HEK293 (cell line): Measurements from ENCODE around the gene GFI1.

Experiments
- EGR2 ChIP-seq: fragments of 450-650 bp; formaldehyde crosslinking; IDR thresholded peaks from 2 replicates; pipeline ENCODE4 v1.5.1; 2016; ENCODE audit warnings: low read depth, missing biosample characterization, missing genetic modification characterization
- KLF1 ChIP-seq: fragments of 450-650 bp; formaldehyde crosslinking; IDR thresholded peaks from 2 replicates; pipeline ENCODE4 v1.5.1; 2016; ENCODE audit warnings: missing biosample characterization, missing genetic modification characterization
- KLF16 ChIP-seq: fragments of 450-650 bp; formaldehyde crosslinking; IDR thresholded peaks from 2 replicates; pipeline ENCODE4 v1.5.1; 2017; ENCODE audit warnings: missing biosample characterization, missing genetic modification characterization
- SP2 ChIP-seq: fragments of 450-650 bp; formaldehyde crosslinking; IDR thresholded peaks from 2 replicates; pipeline ENCODE4 v1.5.1; 2016; ENCODE audit warnings: missing biosample characterization, missing genetic modification characterization
- ZFP41 ChIP-seq: fragments of 450-650 bp; formaldehyde crosslinking; IDR thresholded peaks from 2 replicates; pipeline ENCODE4 v1.5.1; 2016; ENCODE audit warnings: missing biosample characterization, missing genetic modification characterization, borderline replicate concordance
- ZNF274 ChIP-seq, 2 experiments: fragments of 200-500 bp in 1 of 2; fragments of 450-650 bp in 1 of 2; sonication (Bioruptor generic) in 1 of 2; formaldehyde crosslinking in 1 of 2; IDR thresholded peaks; 2 replicates each; pipeline versions ENCODE4 v1.5.1 to v1.6.1; 2014 to 2016; ENCODE audit warnings: borderline replicate concordance in 1 of 2, inconsistent platforms in 1 of 2, low read length in 1 of 2, missing biosample characterization in 1 of 2, missing genetic modification characterization in 1 of 2
- ZNF777 ChIP-seq: fragments of 450-650 bp; formaldehyde crosslinking; IDR thresholded peaks from 2 replicates; pipeline ENCODE4 v1.5.1; 2017; ENCODE audit warnings: missing biosample characterization, missing genetic modification characterization, borderline replicate concordance
- ZNF830 ChIP-seq: fragments of 450-650 bp; IDR thresholded peaks from 2 replicates; pipeline ENCODE4 v1.5.0; 2018; ENCODE audit warnings: missing biosample characterization, missing genetic modification characterization, low read depth, mild to moderate bottlenecking, moderate library complexity
- TF ChIP-seq, protein P1 (sequence below): sonication (generic); formaldehyde crosslinking; IDR thresholded peaks from 2 replicates; pipeline ENCODE4 v1.8.1; 2022; ENCODE audit warnings: mild to moderate bottlenecking, moderate library complexity, missing genetic modification reagents
- TF ChIP-seq, protein P2 (sequence below): fragments of 450-650 bp; formaldehyde crosslinking; IDR thresholded peaks from 2 replicates; pipeline ENCODE4 v1.5.1; 2016; ENCODE audit warnings: missing biosample characterization, missing genetic modification characterization
- TF ChIP-seq, protein P3 (sequence below): fragments of 450-650 bp; formaldehyde crosslinking; IDR thresholded peaks from 2 replicates; pipeline ENCODE4 v1.5.1; 2016; ENCODE audit warnings: missing biosample characterization, missing genetic modification characterization
- TF ChIP-seq, protein P4 (sequence below): fragments of 450-650 bp; formaldehyde crosslinking; IDR thresholded peaks from 2 replicates; pipeline ENCODE4 v1.5.1; 2017; ENCODE audit warnings: missing biosample characterization, missing genetic modification characterization
- TF ChIP-seq, protein P5 (sequence below): fragments of 450-650 bp; formaldehyde crosslinking; IDR thresholded peaks from 2 replicates; pipeline ENCODE4 v1.5.1; 2017; ENCODE audit warnings: missing biosample characterization, missing genetic modification characterization
- TF ChIP-seq, protein P6 (sequence below): fragments of 450-650 bp; formaldehyde crosslinking; IDR thresholded peaks from 2 replicates; pipeline ENCODE4 v1.5.1; 2016; ENCODE audit warnings: missing biosample characterization, missing genetic modification characterization

DNA sequence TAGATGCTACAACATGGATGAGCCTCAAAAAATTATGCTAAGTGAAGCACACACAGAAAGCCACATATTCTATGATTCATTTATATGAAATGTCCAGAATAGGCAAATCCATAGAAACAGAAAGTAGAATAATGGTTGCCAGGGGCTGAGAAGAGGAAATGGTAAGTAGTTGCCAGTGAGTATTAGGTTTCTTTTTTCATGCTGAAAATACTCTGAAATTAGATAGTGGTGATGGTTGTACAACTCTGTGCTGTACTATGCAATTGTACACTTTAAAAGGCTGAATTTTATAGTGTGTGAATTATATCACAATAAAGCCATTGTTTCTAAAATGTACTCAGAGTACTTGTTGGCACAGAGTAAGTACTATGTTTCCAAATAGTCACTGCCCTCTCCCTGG is 15.5 kb upstream of the GFI1 start:
- TF ChIP-seq, protein P1, sequence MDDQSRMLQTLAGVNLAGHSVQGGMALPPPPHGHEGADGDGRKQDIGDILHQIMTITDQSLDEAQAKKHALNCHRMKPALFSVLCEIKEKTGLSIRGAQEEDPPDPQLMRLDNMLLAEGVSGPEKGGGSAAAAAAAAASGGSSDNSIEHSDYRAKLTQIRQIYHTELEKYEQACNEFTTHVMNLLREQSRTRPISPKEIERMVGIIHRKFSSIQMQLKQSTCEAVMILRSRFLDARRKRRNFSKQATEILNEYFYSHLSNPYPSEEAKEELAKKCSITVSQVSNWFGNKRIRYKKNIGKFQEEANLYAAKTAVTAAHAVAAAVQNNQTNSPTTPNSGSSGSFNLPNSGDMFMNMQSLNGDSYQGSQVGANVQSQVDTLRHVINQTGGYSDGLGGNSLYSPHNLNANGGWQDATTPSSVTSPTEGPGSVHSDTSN (CRISPR knock-in tag) = no peak
- TF ChIP-seq, protein P2, sequence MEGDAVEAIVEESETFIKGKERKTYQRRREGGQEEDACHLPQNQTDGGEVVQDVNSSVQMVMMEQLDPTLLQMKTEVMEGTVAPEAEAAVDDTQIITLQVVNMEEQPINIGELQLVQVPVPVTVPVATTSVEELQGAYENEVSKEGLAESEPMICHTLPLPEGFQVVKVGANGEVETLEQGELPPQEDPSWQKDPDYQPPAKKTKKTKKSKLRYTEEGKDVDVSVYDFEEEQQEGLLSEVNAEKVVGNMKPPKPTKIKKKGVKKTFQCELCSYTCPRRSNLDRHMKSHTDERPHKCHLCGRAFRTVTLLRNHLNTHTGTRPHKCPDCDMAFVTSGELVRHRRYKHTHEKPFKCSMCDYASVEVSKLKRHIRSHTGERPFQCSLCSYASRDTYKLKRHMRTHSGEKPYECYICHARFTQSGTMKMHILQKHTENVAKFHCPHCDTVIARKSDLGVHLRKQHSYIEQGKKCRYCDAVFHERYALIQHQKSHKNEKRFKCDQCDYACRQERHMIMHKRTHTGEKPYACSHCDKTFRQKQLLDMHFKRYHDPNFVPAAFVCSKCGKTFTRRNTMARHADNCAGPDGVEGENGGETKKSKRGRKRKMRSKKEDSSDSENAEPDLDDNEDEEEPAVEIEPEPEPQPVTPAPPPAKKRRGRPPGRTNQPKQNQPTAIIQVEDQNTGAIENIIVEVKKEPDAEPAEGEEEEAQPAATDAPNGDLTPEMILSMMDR (tag by site-specific recombination) = no peak
- TF ChIP-seq EGR2 (tag by site-specific recombination) (no peak), ZNF777 (tag by site-specific recombination) (no peak), ZFP41 (tag by site-specific recombination) (no peak), SP2 (no peak), KLF1 (tag by site-specific recombination) (no peak), ZNF830 (tag by site-specific recombination) (no peak), ZNF274 (IDR thresholded peaks at IDR 0.05; ENCODE audit: low read length) (no peak), ZNF274 (tag by site-specific recombination; IDR thresholded peaks at IDR 0.05; ENCODE audit: borderline replicate concordance) (no peak), KLF16 (no peak)
- TF ChIP-seq, protein P3, sequence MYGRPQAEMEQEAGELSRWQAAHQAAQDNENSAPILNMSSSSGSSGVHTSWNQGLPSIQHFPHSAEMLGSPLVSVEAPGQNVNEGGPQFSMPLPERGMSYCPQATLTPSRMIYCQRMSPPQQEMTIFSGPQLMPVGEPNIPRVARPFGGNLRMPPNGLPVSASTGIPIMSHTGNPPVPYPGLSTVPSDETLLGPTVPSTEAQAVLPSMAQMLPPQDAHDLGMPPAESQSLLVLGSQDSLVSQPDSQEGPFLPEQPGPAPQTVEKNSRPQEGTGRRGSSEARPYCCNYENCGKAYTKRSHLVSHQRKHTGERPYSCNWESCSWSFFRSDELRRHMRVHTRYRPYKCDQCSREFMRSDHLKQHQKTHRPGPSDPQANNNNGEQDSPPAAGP (tag by site-specific recombination) = no peak
- TF ChIP-seq, protein P4, sequence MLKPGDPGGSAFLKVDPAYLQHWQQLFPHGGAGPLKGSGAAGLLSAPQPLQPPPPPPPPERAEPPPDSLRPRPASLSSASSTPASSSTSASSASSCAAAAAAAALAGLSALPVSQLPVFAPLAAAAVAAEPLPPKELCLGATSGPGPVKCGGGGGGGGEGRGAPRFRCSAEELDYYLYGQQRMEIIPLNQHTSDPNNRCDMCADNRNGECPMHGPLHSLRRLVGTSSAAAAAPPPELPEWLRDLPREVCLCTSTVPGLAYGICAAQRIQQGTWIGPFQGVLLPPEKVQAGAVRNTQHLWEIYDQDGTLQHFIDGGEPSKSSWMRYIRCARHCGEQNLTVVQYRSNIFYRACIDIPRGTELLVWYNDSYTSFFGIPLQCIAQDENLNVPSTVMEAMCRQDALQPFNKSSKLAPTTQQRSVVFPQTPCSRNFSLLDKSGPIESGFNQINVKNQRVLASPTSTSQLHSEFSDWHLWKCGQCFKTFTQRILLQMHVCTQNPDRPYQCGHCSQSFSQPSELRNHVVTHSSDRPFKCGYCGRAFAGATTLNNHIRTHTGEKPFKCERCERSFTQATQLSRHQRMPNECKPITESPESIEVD = no peak
- TF ChIP-seq, protein P5, sequence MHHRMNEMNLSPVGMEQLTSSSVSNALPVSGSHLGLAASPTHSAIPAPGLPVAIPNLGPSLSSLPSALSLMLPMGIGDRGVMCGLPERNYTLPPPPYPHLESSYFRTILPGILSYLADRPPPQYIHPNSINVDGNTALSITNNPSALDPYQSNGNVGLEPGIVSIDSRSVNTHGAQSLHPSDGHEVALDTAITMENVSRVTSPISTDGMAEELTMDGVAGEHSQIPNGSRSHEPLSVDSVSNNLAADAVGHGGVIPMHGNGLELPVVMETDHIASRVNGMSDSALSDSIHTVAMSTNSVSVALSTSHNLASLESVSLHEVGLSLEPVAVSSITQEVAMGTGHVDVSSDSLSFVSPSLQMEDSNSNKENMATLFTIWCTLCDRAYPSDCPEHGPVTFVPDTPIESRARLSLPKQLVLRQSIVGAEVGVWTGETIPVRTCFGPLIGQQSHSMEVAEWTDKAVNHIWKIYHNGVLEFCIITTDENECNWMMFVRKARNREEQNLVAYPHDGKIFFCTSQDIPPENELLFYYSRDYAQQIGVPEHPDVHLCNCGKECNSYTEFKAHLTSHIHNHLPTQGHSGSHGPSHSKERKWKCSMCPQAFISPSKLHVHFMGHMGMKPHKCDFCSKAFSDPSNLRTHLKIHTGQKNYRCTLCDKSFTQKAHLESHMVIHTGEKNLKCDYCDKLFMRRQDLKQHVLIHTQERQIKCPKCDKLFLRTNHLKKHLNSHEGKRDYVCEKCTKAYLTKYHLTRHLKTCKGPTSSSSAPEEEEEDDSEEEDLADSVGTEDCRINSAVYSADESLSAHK = no peak
- TF ChIP-seq, protein P6, sequence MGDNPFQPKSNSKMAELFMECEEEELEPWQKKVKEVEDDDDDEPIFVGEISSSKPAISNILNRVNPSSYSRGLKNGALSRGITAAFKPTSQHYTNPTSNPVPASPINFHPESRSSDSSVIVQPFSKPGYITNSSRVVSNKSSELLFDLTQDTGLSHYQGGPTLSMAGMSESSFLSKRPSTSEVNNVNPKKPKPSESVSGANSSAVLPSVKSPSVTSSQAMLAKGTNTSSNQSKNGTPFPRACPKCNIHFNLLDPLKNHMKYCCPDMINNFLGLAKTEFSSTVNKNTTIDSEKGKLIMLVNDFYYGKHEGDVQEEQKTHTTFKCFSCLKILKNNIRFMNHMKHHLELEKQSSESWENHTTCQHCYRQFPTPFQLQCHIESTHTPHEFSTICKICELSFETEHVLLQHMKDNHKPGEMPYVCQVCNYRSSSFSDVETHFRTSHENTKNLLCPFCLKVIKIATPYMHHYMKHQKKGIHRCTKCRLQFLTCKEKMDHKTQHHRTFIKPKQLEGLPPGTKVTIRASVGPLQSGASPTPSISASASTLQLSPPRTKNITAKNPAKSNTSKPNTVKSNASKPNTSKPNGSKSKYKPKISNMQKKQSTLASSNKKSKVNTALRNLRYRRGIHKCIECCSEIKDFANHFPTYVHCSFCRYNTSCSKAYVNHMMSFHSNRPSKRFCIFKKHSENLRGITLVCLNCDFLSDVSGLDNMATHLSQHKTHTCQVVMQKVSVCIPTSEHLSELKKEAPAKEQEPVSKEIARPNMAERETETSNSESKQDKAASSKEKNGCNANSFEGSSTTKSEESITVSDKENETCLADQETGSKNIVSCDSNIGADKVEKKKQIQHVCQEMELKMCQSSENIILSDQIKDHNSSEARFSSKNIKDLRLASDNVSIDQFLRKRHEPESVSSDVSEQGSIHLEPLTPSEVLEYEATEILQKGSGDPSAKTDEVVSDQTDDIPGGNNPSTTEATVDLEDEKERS (tag by site-specific recombination) = no peak
